AML-193 (cell line): ENCODE data around the gene PHOSPHO1.
"Not testable (repeated sequence)": the region's sequence is repeated elsewhere in the genome, so short reads cannot be mapped to it uniquely, and the experiment has no call there.

Source experiments
- DNase-seq, 2 experiments: peaks; one replicate each; lab custom pipeline; 2025; lab: John Stamatoyannopoulos, UW

The PHOSPHO1 gene

DNA sequence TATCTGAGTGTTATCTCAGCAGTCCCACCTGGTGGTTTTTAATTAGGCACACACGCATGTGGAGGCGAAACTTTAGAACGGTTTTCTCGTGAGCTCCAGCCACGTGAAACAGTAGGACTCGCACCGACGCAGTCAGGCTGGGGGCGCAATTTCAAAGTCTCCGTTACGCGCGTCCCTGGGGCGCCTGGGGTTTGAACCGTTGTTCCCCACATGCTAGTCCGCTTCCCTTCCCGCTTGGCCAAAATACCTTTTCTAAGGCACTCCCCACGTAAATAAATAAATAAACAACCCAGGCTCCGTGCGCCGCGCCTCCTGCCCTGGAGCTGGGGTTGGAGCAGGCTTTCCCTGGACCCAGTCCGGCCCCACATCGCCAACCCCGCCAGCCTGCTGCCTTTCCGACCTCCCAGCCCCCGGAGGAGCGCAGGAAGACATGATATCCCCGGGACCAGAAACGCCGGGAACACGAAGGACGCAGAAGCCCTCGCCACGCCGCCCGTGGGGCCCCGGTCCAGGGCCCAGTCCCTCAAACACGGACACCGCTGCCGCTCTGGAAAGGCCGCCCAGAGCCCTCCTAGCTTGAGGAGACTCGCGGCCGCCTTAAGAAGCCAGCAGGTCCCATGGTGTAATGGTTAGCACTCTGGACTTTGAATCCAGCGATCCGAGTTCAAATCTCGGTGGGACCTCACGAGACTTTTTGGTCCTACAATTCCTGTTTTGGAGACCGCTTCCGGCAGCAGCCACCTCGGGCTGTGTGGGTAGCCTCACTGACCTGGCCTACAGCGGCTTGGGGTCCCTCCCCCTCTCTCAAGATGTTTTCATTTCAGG, 38.5 kb downstream of the PHOSPHO1 start:
- peak; percentile 87 to 90 for DNase-seq

DNA sequence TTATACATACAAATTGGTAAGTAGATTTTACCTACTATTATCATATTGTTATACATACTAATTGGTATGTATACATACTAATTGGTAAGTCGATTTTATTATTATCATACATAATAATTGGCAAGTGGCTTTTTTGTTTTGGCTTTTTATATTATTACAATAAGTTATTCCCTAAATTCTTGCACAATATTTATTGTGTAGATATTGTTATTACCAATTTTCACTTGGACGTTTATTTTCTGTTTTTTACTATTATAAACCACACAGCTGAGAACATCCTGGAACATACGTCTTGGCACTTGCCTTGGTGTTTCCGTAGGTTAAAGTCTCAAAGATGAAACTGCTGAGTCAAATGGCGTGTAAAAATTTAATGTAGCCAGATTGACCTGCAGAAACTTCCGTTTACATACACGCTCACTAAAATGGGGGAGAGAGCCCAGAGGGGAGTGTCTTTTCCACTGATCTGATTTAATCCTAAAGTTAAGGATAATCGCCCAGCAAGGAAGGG, 39.1 kb downstream of the PHOSPHO1 start:
- DNase-seq, result peak; percentile 87 to 90

DNA sequence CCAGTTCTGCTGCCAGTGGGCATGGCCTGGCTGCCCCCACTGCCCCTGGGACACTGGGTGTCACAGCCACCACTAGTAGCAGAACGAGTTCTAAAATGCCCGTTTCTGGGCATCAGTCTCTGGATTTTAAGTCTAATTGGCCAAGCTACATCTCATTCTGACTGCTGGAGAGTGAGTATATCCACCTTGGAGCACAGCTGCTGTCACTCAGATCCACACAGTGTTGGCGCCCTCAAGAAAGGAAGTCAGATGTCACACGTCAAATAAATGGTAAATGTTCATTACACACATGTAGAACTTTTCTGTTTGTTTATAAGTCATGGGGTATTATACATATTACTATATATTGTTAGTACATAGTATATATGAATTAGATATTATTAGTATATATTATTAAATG, 39.7 kb downstream of the PHOSPHO1 start:
- peak in 1 of 2 experiments; percentile 16 for DNase-seq

DNA sequence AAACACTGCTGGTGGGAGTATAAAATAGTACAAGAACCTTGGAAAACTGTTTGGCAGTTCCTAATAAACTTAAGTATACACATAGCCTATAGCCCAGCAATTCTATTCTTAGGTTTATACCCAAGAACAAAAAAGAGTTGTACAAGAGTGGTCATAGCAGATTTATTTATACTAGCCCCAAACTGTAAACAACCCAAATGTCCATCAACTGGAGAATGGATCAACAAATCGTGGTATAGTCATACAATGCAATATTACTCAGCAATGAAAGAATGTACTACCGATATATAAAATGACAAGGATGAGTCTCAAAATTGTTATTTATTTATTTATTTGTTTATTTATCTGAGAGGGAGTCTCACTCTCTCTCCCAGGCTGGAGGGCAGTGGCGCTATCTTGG, 43.3 kb downstream of the PHOSPHO1 start:
- DNase-seq, result no peak

DNA sequence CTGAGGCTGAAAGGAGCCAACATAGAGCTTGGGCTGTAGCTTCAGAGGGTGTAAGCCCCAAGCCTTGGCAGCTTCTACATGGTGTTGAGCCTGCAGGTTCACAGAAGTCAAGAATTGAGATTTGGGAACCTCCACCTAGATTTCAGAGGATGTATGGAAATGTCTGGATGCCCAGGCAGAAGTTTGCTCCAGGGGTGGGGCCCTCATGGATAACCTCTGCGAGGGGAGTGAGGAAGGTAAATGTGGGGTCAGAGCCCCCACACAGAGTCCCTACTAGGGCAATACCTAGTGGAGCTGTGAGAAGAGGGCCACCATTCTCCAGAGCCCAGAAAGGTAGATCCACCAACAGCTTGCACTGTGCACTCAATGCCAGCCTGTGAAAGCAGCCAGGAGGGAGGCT, 45.2 kb downstream of the PHOSPHO1 start:
- not testable (repeated sequence) for DNase-seq

DNA sequence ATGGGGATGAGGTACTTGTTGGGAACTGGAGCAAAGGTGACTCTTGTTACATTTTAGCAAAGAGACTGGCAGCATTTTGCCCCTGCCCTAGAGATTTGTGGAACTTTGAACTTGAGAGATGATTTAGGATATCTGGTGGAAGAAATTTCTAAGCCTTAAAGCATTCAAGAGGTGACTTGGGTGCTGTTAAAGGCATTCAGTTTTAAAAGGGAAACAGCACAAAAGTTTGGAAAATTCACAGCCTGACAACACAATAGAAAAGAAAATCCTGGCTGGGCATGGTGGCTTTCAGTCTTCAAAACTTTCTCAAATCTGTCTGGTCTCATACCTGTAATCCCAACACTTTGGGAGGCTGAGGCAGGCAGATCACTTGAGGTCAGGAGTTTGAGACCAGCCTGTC, 46.1 kb downstream of the PHOSPHO1 start:
- not testable (repeated sequence) for DNase-seq

DNA sequence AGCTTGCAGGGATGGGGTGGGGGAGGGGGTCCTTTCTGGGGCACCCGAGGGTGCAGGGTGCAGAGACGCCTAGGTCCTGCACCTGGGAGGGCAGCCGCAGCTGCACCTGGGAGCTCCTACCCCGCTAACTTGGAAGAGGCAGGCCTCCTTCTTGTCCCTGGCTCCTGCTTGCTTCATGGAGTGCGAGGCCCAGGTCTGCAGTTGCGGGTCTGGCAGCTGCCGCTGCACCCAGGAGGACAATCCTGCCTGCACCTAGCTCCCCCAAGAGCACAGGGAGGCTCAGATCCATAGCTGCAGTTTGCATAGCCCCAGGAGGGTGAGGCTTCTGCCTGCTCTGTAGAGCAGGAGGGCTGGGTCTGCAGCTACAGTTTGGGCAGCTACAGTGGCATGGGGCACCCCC, 46.8 kb downstream of the PHOSPHO1 start:
- no peak for DNase-seq

DNA sequence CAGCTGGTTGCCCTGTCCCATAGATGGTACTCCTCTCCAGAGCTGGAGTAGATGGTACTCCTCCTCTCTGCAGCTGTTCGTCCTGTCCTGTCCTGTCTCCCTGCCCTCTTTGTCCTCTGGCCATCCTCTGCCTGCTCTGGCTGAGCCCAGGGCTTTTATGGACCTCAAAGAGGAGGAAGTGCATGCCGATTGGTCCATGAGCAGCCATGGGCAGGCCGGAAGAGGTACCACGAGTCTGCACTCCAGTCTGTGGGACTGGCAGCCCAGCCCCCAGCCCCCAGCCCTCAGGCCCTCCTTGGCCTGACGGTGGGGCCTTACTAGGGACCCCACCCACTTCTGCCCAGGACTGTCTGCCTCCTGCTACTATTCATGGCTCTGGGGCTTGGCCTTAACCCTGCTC, 47.2 kb downstream of the PHOSPHO1 start:
- DNase-seq, result no peak

DNA sequence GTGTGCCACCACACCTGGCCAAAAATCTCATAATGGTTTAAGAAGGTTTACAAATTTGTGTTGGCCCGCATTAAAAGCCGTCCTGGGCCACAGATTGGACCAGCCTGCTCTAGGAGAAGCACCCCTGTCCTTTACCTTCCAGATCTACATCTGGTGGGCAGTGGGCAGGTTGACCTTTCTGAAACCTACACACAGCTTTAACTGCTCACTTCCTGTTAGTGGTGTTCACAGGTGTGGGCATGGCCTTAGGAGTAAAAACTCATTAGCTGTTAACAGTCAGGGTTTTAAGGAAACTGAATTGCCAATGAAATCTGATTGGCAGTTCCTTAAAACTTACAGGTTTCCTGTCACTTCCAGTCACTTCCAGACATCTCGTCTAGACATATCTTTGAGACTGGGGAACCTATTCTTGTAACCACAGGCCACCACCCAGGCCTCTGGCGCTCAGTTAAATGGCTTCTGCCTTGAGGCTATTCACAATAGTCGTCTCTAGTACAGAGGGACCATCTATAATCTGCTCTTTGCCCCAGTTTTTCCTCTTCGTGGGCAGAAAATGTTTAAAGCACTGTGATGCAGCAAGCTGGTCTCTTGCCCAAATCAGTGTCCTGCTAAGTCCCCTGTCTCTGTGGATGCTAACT, 49.5 kb downstream of the PHOSPHO1 start:
- DNase-seq, result no peak

DNA sequence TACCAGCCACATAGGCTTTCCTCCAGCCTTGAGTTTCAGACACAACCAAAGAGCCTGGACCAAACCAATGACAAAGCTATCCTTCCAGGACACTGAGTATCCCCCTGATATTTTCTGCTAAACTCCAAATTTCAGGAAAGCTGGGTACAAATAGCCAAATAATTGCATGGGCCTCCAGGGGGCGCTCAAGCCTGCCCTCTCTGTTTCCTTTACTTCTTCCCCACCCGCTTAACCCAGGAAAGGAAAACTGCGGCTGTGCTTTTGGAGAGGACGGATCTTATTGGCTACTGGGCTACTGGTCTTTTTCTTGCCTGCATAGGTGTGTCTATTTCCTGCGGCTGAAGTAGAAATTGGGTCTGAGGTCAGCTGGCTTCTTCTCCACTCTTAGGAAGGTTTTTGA, 50.3 kb downstream of the PHOSPHO1 start:
- peak; percentile 64 to 76 for DNase-seq

DNA sequence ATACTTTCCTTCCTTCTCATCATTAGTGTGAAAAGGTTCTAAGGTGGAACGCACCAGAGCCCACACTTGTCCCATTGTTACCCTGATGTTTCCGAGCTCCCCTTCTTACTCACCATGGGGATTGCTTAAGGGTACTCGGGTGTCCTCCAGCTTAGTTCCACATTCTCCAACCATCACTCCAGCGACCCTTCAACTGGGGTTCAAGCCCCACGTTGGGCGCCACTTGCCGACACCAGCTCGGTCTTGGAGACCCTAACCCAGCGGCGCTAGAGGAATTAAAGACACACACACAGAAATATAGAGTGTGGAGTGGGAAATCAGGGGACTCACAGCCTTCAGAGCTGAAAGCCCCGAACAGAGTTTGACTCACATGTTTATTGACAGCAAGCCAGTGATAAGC, 54.6 kb downstream of the PHOSPHO1 start:
- DNase-seq, result not testable (repeated sequence)
